DMS153 treated with DMSO at 0.1 percent for 48 hours (cell line): ENCODE data around the gene DNAL4.
"Not testable (repeated sequence)": the region's sequence is repeated elsewhere in the genome, so short reads cannot be mapped to it uniquely, and the experiment has no call there.

Experiments
- DNase-seq: peaks from one replicate; lab custom pipeline; 2025; ENCODE audit not compliant: unreplicated experiment; lab: John Stamatoyannopoulos, UW

DNAL4 gene

DNA sequence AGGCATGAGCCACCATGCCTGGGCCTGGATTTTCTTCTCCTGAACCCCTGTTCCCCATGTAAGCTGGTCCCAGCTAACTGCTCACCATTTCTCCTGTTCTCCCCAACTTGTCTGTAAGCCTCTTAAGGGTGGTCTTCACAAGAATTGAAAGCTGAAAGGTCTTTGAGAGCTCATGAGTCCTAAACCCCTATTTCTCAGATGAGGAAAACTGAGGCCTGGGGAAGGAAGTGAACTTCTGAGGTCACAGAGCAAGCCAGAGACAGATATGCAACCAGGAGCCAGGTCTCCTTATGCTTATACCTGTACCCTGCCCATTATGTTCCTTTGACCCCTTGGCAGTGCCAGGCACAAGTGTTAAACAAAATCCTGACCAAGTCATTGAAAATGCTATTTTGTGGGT lies 33.6 kb upstream of the DNAL4 start:
- no peak for DNase-seq

DNA sequence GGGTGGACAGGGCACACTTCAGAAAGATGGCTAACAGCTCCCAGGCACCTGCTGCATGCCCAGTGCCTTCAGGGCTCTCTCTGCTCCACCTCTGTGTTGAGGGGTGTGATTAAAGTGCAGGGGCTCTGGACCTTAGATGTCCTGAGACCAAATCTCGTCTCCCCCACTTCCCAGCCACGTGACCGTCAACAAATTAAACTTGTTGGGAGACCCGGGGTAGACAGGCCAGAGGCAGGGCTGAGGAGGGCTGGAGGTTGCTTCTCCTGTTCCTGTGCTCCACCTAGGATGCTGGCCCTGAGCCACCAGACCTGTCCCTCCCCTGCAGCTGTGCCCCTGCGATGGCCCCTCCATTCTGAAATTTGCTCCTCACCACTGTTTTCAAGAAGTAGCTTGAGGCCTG lies 32.9 kb upstream of the DNAL4 start:
- no peak for DNase-seq

DNA sequence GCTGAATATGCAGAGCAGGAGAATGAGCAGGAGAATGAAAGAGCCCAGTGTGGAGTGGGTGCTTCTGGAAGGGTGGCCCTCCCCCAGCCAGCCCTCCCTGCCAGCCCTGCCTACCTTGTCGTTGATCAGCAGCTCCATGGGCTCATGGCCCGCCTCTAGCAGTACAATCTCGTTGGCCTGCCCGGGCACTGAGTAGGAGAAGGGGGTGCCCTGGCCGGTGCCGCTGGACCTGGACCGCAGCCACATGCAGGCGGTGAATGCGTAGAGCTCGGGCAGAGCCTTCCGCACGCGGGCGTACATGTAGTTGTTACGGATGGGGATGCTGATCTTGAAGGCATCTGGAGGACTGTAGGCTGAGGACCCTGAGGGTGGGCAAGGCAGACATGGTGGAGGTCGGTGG lies 32.4 kb upstream of the DNAL4 start:
- no peak for DNase-seq

DNA sequence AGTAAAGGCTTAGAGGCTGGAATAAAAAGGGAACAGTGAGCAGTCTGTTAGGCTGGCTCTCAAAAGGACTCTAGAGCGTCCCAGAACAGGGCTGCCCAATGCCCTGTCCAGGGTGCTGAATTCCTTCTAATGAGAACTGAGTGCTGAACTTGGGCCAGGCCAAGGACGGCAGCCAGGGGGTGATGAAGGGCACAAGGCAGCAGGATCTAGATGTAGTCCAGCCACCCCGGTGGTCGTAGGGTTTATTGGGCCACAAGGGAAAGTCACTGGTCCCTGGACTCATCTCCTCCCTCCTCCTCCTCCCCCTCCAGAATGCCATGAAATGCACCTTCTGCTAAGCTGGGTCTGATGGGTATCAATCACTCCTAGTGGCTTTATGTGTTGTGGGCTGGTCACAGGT lies 30.6 kb upstream of the DNAL4 start:
- DNase-seq: no peak

DNA sequence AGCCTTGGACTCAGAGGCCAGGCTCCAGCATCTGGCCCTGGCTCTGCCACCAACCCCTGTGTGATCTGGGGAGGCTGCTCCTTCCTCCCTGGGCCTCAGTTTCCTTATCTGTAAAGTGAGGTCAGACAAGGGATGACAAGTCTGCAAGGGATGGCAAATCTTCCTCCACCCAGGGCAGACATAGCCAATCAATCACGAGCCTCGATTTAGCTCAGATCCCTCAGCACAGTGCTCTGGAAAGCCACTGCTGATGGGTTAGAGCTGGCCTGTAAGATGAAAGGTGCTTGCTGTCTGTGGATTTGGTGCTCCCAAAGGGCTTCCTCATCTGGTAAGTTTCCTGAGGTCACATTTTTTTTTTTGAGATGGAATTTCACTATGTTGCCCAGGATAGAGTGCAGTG lies 29.7 kb upstream of the DNAL4 start:
- DNase-seq: no peak

DNA sequence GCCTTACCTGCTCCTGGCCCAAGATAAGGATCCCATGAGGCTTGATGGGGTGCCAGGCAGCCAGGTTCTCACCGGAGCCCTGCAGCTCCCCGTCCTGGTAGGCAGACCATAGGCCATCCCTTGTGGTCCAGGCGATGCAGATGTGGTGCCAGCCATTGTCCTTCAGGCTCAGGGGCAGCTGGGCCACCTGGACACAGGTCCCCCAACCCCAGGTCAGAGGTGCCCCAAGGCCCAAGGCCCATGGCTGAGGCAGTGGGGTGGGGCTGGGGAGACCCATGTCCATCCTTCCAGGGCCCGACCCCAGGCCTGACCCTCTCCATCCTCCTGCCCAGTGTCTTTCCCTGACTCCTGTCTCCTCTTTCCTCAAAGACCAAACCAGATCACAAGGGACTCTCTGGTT lies 29.1 kb upstream of the DNAL4 start:
- DNase-seq: no peak

DNA sequence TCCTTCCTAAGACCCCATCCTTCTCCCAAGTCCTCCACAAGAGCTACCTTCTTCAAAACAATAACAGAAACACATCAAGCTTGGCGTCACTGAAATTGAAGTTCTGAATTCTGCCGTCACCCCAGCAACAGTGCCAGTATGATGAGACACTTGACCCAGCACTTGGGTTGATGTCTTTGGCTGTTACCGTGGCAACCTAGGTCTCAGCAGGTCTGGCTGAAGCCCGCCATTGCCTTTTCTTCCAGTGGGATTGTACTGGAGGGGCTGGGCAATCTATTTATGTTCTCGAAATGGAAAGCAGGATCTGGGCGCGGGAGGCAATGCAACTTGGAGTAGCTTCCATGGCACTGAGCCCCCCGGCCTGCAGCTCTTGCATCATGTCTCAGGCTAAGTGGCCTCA lies 26.1 kb upstream of the DNAL4 start:
- DNase-seq: no peak

DNA sequence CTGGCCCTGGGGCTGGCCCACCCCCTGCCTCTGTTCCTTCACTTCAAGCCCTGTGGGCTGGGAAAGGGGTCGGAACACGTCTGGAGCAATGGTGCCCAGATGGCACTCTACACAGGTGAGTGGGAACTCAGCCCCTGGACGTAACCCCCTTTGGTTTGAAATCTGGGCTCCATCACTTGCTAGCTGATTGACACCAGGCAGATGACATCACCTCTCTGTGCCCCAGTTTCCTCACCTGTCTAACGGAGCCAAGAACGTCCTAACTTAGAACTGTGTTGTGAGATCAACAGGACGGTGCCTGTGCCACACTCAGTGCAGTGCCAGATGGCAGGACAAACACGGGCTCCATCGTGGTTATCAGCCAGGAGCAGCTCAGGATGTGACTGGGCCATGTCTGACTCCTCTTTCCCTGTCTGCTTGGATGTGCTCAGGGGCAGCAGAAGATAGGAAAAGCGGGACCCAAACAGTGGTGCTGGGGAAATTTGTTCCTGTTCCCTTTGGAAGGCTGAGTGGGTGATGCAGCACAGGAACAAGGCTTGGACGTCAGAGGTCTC lies 25.5 kb upstream of the DNAL4 start:
- DNase-seq: no peak

DNA sequence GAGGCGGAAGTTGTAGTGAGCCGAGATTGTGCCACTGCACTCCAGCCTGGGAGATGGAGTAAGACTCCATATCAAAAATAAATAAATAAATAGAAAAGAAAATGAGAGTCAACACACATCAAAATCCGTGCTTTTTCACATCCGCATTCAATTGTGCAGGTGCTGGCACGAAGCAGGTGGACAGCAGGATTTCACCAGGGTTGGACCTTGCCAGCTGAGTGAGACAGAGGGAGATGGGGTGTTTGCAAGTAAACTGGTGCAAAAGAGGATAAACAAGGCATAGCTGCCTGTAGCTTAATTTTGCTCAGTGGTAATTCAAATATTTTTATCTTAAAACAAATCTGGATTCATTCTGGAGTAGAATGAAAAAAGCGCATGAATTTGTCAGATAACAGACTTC lies 23.3 kb upstream of the DNAL4 start:
- DNase-seq: no peak

DNA sequence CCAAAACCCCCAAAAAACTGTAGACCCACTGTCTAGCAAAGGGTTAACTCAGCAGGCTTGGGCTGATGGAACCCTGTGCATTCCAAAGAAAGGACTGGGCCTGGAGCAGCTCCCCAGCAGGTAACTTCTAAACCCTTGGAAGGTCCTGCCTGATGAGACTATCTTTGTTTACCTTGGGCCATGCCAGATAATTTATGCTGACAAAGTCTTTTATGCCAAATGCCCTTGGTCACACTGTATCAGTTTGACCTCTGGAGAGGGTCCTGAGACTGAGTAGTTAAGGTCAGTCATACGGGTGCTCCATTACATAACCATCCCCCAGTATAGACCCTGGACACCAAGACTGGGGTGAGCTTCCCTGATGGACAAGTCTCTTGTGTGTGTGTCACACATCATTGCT lies 21.9 kb upstream of the DNAL4 start:
- DNase-seq: no peak

DNA sequence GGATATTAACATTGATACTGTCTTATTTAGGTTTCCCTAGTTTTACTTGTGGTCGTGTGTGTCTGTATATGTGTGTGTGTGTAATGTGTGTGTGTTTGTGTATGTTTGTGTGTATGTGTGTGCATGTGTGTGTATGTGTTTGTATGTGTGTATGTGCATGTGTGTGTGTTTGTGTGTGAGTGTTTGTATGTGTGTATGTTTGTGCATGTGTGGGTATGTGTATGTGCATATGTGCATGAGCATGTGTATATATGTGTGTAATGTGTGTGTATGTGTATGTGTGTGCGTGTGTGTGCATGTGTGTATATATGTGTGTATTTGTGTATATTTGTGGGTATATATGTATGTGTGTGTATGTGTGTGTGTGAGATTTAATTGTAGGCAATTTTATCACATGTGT lies 17.3 kb upstream of the DNAL4 start:
- no peak for DNase-seq

DNA sequence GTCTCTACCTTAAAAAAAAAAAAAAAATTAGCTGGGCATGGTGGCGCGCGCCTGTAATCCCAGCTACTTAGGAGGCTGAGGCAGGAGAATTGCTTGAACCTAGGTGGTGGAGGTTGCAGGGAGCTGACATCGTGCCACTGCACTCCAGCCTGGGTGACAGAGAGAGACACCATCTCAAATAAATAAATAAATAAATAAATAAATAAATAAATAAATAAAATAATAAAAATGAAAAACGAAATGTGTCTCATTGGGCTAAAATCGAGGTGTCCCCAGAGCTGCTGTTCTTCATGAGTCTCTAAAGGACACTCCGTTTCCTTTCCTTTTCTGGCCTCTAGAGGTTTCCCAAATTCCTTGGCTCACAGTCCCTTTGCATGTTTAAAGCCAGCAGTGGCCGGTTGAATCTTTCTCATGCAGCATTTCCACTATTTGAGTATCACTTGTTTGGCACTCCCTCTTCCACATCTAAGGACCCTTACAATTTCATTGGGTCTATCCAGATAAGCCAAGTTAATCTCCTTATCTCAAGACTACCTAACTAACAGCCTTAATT lies 11.2 kb upstream of the DNAL4 start:
- not testable (repeated sequence) for DNase-seq

DNA sequence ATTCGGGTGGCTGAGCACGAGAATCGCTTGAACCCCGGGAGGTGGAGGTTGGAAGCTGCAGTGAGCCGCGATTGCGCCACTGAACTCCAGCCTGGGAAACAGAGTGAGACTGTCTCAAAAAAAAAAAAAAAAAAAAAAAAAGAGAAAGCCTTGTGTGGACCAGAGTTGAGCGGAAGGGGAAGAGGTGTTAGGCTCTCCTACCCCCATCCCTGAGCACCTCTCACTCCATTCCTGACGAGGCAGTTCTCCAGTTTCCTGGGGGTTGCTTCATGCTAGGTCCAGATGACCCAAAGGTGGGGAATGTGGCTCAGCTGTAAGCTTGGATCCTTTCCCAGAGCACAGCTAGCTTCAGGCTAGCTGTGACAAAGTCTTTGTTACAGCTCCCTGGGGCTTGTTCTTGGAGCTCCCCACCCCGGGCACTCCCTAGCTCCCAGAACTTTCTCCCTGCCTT lies 8.8 kb upstream of the DNAL4 start:
- no peak for DNase-seq

DNA sequence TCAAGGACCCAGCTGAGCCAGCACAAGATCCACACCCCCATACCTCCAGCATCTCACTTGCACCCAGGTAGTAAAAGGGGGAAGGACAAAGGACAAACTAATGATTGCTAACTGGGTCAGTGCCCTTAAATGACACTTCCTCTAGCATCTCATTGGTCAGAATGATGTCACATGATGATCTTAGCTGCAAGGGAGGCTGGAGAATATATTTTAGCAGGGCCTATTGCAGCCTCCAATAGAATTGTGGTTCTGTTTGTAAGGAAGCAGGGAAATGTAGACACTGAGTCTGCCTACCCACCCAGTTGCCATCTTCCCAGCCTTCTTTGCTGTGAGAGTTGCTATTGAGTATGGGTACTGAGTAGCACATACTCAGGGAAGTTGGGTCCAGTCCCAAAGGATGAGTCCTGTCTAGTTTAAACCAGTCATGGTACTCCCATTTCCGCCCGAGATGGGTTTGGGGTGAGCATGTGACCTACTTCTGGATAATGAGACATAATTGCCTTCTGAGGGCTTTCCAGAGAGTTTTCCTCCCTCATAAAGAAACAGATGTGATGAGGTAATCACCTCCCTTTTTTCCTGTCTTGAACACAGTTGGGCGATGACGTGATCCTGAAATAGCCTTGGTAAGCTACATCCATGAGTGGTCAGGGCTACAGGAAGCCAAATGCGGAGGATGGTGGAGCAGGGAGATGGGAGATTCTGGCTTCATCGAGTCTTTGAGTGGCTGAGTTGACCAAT lies 5.5 kb upstream of the DNAL4 start:
- DNase-seq: no peak

DNA sequence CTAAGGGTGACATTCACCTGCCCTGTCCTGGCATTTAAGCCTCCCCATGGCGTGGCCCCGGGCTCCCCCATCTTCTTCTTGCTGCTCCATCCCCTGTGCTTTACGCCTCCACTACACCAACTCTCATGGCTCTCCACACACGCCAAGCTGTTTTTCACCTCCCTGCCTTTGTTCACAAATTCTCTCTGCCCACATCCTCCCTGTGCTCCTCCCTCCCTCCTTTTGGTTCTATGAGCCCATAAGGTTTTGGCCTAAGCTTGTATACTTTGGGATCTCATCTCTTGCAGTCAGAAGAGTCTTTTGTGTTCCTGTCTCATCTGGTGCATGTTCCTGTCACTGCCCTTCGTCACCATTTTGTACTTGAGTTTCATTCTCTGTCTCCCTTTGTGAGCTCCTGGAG lies 4.6 kb upstream of the DNAL4 start:
- no peak for DNase-seq

DNA sequence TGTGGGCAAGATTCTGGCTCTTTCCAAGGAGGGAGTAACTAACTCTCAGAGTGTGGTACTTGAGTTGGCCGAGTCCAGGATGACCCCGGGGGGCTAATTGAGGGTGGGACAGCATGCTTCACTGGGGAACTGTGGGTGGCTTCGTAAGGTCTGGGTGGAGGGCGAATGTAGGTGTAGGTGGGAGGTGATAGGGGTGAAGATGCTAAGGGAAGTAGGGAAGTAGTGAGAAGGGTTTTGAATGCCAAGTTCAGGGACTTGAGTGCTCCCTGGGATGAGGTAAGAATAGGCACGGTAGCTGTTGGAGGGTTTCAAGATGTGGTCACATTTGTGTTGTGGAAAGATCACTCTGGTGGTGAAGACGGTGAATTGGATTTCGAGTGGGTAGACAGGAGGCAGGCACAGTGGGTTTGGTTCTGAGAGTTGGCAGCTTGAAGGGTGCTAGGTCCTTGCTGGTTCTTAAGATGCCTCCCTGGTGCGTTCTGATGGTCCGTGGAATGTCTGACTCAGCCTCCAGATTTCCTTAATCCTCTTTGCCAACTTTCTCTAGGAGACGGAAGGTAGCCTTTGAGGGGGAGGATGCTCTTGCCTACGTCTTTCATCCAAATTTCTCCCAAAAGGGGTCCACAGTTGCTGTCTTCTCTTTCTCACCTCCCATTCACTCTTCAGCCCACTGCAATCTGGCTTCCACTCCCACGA lies 2.5 kb upstream of the DNAL4 start:
- no peak for DNase-seq

DNA sequence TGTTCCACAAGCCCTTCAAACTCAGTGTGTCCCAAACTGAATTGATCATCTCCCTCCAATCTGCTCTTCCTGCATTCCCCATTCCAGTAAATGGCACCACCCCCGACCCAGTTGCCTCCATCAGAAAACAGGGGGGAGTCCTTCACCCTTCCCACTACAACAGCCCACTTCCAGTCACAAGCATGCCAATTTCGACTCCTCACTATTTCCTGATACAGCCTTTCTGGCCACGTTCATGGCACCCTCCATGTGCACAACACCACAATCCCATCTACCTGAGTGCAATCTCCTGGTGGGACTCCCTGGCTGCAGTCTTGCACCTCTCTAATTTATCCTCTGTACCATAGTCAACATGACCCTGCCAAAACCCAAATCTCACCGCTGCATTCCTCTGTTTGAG lies 1.6 kb upstream of the DNAL4 start:
- DNase-seq: no peak

DNA sequence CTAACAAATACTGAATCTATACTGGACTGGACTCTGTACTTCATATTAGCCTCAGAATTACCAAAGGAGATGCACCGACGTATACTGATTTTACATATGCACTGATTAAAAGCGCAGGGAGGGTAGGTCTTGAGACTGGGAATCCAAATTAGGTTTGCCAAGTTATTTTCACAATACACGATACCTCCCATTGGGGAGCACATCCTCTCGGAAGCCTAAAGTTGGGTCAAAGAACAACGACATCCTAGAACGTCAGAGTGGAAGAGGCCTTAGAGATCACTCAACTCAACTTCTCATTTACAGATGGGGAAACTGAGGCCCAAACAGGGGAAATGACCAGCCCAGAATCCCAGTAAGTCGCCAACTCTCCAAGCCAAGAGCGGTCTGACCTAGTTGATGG lies 626 bp downstream of the DNAL4 start:
- no peak for DNase-seq

DNA sequence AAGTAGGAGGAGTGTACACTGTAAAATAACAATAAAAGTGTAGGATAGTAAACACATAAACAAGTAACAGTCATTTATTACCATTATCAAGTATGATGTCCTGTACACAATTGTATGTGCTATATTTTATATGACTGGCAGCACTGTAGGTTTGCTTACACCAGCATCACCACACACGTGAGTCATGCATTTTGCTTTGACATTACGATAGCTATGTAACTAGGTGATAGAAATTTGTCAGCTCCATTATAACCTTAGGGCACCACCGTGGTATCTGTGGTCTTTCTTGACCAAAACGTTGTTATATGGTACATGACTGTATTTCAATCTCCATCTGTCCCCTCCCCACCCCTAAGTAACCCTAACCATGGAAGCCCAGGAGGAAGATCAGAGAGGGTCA lies 1.1 kb downstream of the DNAL4 start:
- DNase-seq: no peak

DNA sequence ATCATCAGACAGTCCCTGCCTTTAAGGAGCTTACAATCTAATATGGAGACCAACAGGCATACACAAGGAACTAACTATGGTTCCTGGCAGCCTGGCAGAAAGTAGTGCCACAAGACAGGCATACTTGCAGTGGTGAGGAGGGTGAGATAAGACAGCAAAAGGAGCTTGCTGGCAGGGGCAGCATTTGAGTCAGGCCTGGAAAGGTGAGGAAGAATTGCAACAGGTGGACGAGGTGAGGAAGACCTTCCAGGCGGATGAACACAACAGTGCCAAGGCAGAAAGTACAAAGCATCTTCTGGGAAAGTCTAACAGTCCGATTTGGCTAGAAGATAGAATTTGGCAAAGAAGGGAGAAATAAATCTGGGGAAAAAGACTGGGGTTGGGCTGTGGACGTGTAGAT lies 4.3 kb downstream of the DNAL4 start:
- no peak for DNase-seq

DNA sequence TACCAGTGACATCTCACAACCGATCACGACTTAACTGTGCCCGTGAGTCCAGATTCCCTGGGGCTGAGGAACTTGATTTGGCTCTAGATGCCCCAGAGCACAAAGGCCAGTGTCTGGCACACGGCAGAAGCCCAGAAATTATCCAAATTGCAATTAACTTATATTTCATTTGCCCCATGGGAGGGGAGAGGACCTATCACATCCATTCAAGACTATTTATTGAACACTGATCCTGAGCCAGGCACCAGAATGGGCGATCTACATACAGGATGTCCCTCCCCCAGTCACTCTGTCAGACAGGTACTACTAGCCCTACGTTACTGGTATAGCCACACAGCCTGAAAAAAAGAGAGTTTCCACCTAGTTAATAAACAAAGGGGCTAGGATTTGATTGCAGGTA lies 5.1 kb downstream of the DNAL4 start:
- DNase-seq: no peak
